Astrocyte of the spinal cord (primary cell): Measurements from ENCODE around the gene OSBPL1A.

Experiments
- DNase-seq: peaks from one replicate; pipeline ENCODE4 v3.0.0; 2011; ENCODE audit warnings: low read depth, low spot score
- H3K4me3 ChIP-seq: 2 replicates; pipeline ENCODE4 v1.5.1; 2011; ENCODE audit warnings: low read depth, mild to moderate bottlenecking, low read length, moderate library complexity
- in situ Hi-C: cut with HindIII; loops from 2 replicates; pipeline ENCODE4 v1.10.0; 2017; ENCODE audit warnings: low sequenced_read_pairs
- TF ChIP-seq, protein P1 (sequence below): IDR thresholded peaks from 2 replicates; pipeline ENCODE4 v1.5.1; 2012; ENCODE audit warnings: low read depth, mild to moderate bottlenecking, low read length, inconsistent platforms

OSBPL1A gene

DNA sequence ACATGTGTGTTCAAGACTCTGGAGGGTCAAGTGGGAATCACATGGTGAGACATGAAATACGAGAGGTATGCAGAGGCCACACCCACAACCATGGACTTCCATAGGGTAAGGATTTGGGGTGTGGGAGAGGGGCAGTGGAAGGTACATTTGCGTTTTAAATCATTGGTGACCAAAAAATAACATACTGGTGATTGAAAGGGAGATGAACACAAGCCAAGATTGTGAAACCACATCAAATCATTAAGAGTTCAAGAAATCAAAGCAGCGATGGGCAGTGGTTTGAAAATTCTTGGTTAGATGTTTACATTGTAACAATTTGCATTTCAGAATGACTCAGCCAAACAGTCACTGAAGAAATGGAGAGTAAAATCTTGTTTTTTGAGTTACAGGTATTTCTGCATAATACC, 260.7 kb downstream of the OSBPL1A start:
- H3K4me3 ChIP-seq: no peak overlapping the region
- TF ChIP-seq, protein P1, sequence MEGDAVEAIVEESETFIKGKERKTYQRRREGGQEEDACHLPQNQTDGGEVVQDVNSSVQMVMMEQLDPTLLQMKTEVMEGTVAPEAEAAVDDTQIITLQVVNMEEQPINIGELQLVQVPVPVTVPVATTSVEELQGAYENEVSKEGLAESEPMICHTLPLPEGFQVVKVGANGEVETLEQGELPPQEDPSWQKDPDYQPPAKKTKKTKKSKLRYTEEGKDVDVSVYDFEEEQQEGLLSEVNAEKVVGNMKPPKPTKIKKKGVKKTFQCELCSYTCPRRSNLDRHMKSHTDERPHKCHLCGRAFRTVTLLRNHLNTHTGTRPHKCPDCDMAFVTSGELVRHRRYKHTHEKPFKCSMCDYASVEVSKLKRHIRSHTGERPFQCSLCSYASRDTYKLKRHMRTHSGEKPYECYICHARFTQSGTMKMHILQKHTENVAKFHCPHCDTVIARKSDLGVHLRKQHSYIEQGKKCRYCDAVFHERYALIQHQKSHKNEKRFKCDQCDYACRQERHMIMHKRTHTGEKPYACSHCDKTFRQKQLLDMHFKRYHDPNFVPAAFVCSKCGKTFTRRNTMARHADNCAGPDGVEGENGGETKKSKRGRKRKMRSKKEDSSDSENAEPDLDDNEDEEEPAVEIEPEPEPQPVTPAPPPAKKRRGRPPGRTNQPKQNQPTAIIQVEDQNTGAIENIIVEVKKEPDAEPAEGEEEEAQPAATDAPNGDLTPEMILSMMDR: no peak
- in situ Hi-C loops: no loop called here
- no peak for DNase-seq

DNA sequence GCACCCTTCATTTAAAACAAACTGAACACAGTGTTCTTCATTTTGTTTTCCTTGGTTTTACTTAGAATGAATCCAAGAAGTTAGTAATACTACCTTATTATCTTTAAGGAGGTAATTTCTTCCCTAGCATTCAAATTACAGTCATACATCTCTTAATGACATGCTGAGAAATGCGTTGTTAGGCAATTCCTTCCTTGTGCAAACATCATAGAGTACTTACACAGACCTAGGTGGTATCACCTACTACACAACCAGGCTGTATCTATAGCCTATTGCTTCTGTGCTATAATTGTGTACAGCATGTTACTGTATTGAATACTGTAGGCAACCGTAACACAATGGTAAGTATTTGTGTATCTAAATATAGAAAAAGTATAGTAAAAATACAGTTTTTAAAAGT, 267.1 kb downstream of the OSBPL1A start:
- in situ Hi-C loops: no loop called here
- H3K4me3 ChIP-seq: no peak overlapping the region
- TF ChIP-seq, protein P1: no peak
- no peak for DNase-seq

GRCh38 chr18:24128700-24129099, 268.9 kb downstream of the OSBPL1A start:
- TF ChIP-seq, protein P1: no peak
- in situ Hi-C loops: no loop called here

GRCh38 chr18:24127735-24128134, 269.9 kb downstream of the OSBPL1A start:
- in situ Hi-C loops: no loop called here
- TF ChIP-seq, protein P1: no peak
- DNase-seq: no peak
- no peak overlapping the region for H3K4me3 ChIP-seq

More at GRCh38 chr18:24128700-24129099, 268.9 kb downstream of the OSBPL1A start:
- H3K4me3 ChIP-seq: no peak overlapping the region
- no peak for DNase-seq

DNA sequence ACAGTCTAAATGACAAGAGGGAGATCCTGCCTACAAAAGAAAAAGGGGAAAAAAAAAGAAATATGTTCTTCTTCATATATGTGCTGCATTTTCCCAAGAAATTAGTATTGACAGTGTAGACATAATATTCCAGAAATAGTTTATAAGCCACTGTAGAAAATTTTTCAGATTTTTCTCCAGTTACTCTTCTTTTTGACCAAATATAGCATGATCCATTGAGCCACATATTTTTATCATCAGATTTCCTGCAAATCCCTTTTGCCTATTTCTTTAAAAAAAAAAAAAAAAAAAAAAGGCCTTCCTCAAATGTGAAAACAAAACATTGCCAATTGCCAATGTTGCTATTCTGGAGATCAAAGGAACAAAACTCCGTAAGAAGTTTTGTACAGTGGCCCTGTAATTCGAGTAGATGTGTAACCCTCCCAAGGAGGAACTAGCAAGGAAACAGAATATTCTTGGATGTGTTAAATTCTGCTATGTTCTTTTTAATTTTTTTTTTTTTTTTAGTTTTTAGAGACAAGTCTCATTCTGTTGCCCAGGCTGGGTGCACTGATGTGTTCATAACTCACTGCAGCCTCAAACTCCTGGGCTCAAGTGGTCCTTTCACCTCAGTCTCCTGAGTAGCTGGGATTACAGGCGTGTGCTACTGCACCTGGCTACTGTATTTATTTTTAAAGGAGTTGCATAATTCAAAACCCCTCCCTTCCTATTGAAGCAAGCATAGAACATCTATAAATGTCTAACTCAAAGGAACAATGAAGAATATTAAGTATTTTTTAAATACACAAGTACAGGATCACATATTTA, 271.3 kb downstream of the OSBPL1A start:
- H3K4me3 ChIP-seq: no peak overlapping the region
- in situ Hi-C loops: no loop called here
- TF ChIP-seq, protein P1: no peak
- DNase-seq: no peak

DNA sequence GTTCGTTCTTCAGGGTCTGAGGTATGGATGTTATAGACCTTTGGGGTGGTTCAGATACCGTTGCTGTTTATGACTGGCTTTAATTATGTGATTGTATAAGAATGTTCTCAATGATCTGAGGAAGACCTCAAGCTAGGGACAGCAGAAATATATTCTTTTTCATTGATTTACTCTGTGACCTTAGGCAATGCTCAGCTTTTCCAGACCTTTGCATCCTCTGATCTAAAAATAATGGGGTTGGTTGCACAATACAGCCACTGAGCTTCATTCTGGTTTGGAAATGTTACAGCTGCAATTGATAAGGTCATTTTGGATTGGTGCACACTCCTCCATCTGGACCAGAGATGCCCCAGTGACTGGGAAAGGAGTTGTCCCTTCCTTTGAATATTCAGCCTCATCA, 276.0 kb downstream of the OSBPL1A start:
- in situ Hi-C loops: no loop called here
- TF ChIP-seq, protein P1: no peak
- no peak overlapping the region for H3K4me3 ChIP-seq
- no peak for DNase-seq
